SKM-1 treated with dmso at 0.1 percent for 144 hours (cell line): ENCODE measurements around the gene GRID2.
"Not testable (repeated sequence)": the region's sequence is repeated elsewhere in the genome, so short reads cannot be mapped to it uniquely, and the experiment has no call there.

Source experiments
- DNase-seq: peaks from one replicate; lab custom pipeline; 2025; ENCODE audit not compliant: unreplicated experiment; lab: John Stamatoyannopoulos, UW

Gene GRID2

DNA sequence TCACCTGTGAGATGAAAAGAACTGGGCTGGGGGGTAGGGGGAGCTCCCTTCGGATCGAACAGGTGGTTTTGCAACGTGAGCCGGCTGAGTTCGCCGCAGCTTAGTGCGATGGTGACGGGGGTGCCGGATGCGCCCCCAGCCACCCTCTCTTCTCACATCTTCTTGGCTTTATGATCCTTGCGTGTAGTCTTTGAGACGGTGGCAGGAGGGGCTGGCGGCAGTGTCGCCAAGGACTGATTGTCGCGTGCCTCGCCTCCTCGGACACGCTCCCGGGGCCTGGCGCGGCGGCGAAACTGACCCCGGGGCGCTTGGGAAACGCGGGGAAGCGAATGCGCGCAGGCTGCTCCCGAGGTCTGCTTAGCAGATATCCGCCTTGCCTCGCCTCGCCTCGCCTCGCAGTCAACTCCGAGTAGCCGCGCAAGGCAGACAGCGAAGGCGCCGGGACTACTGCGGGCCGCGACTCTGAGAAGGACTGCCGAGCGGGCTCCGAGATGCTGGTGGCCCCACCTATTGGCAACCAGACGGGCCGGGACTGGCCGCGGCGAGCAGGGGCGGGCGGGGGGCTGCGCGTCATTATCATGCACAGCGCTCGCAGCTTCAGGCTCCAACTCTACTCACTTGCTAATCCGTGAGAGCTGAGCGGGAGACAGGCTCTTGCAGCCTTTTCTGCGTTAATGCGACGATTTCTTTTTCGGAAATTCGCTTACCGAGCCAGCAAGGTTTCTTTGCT lies 1.5 kb downstream of the GRID2 start:
- DNase-seq = peak; percentile 15

DNA sequence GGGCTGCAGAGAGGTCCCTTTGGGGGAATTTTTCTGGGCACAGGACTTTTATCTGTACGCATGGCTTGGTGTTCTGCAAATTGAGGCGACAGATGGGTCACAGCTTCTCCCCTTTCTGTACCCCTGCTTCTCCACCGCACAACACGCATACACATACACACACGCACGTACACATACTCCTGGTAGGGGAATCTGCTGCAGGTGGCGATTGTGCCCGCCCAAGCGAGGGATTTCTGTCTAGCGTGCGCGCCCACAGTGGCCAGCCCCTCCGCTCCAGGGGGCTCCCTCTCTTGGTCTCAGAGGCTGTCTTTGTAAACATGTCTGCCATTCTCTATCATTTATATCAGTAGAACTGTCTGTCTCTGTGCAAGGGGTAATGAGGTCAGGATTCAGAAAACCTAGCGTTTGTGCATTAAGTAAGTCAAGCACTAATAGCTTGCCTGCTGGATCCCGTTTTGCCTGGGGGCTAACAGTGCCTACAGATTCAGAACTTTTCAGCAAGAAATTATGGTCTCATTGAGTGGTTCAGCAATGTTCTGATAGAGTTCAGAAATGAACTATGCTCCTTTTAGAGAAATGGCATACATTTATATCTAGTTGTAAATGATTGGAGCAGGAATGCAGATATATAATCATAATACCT lies 2.2 kb downstream of the GRID2 start:
- no peak for DNase-seq

DNA sequence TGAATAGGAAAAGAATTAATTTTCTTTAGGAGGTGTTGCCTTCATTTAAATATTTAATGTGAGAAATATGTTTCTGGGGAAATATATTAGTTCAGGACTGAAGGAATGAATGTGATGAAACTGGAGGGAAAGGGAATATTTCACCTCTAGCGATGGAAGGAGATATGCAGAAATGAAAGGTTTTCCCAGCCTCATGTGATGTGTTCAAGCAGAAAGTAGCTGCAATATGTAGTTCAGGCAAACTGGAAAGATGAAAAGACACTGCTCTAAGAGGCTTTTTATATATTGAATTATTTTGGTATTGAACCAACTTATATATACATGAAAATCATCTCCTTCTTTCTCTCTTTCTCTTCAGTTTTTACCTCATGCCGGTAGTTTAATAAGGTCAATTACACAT lies 3.4 kb downstream of the GRID2 start:
- DNase-seq = no peak

DNA sequence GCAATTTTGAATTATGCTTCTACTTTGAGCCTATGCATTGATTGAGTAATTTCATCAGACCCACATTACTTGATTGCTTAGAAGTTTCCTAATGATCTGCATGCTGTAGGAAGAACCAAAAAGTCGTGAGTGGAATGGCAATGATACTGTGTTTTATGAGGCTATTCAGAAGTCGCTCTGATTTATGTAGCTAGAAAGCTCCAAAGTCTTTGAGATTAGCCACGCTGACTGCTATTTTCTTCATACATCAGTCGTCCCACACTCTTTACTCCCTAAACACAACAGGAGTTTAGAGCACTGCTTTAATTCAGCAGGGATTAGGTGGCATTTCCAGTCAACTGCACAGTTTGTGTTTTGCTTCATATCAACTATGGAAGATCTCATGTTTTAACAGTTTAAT lies 4.1 kb downstream of the GRID2 start:
- no peak for DNase-seq

DNA sequence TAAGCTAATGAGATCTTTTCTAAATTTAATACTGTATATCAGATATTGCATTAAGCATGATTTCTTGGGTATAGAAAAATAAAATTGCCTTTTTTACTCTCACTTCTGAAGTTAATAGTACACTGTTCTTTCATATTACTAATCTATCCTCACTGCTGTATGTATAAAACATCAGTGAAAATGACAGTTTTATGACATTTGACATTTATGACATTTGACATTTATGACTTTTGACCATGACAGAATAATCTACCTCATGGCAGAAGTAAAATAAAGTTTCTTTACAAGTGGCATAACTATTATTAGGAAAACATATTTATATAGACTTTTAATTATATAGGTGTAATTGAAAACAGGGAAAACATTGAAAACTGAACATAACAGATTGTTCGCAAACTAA lies 13.3 kb downstream of the GRID2 start:
- DNase-seq = no peak

DNA sequence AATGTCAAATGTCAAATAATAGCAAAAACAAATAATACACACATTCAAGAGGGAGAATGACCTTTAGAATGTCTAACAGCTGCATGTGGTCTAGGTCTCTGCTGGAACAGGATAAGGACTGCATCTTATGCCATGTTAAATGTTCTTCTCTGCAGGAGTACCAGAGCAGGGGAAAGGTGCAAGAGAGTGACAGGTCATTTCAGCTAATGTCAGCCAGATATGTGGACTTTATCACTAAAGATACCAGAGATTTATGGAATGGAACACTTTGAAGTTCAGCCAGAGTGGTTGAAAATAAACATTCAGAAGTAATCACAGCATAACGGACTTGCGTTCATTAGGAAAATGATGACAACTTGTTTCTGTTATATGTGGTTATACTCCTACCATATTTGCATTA lies 24.3 kb downstream of the GRID2 start:
- DNase-seq = no peak

DNA sequence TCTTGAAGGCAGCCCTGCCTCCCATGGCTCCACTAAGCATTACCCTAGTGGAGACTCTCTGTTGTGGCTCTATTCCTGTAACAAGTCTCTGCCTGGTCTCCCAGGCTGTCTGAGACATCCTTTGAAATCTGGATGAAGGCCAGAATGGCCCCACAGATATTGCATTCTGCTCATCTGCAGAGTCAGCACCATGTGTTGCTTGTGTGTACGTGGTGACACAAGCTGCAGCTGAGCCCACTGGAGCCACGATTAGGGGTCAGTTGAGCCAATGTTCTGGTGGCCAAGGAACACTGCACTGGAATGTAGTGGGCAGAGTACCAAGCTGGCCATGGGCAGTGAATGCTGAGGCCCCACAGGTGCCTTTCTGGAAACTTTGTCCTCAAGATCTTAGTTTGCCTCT lies 29.2 kb downstream of the GRID2 start:
- DNase-seq = no peak

DNA sequence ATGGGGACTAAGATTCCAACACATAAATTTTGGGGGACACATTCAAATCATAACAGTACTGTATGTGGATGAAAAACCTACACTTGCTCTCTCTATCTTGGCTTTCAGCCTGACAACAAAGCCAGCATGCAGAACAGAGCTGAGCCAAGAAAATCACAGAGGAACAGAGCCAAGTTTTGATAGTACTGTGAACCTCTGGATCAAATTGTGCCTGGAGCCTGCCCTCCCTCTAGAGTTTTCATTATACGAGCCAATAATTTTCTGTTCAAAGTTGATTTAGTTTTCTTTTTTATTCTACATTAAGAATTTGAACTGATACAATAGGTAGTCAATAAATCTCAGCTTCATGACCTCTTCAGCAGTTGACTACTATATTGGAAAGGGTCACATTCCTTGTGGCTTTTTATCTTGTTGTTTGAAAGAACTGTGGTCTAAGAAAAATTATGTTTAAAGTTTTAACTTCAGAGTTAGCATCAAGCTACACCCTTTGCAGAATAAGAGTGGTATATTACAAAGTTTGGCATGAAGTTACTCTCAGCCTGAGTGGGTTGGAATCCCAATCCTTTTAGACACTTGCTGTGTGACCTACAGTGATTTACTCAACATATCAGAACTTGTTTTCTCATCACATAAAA lies 31.1 kb downstream of the GRID2 start:
- no peak for DNase-seq

DNA sequence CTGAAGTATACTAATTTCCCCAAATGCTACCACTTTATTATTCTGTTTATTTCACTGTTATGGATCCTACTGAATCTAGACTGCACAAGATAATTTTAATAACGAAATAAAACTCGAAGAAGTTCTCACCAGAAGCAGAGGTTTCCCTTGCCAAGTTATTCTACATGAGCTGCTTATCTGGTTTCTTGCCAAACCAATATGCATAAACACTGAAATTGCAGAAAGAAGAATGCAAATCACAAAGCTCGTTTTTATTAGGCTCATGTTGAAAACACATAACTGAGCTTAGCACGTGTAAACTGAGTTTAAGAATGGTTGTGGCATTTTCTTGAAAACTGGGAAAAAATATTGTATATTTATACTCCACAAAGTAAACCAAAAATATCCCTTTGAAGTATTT lies 35.9 kb downstream of the GRID2 start:
- no peak for DNase-seq

DNA sequence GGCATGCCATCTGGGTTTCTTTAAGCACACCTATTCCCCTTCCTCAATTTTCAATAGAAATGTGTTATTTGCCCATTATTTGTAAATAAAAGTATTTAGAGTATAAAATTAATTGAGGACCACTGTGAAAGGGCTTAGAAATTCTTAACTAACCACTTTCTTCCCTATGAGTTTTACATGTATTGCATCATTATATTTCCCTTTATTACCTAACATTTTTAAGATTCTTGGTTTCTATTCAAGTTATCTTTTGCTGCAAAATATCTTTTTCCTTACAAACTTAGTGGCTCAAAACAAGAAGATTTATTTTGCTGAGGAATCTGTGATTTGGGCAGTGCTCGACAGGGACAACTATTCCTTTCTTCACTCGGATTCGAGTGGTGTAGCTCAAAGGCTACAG lies 40.5 kb downstream of the GRID2 start:
- DNase-seq = no peak

DNA sequence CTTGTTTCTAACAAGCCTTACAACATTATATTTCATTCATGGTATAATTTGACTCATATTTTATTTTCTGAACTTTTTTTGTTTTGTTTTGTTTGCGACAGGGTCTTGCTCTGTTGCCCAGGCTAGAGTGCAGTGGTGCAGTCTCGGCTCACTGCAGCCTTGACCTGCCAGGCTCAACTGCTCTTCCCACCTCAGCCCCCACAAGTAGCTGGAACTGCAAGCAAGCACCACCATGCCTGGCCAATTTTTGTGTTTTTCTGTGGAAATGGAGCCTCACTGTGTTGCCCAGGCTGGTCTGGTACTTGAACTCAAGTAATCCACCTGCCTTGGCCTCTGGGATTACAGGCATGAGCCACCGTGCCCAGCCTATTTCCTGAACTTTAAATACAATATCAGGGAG lies 42.5 kb downstream of the GRID2 start:
- no peak for DNase-seq

DNA sequence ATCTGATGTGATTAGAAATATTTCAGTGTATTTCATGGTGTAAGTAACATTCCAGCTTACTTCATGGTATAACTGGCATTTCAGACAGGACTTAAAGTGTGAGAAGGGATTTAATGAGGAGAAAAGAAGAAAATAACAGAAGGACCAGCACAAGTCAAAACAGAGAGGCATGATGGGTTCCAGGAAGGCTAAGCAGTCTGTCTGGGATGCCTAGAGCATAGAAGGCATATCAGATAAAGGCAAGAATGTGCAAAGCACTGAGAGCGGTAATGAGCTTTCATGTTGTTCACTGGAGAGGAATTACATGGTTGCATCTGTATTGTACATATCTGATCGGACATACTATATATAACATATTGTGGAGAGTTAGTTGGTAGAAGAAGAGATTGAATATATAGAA lies 54.2 kb downstream of the GRID2 start:
- DNase-seq = no peak

DNA sequence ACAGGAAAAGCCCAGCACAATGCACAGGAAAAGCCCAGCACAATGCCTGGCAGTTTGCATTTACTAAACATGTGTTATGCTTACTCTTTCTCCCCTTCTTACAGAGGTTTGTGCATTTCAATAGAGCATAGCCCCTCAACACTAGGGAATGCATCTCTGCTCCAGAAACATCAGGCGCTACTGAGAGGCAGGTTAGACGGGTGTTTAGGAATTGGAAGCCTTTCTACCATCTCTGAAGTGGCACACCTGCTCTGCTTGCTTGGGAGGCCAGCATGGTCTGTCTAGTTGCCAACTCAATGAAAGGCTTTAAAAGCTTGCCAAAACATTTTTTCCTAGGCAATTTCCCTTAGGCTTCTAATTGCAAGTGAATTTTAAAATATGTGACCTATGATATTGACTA lies 55.7 kb downstream of the GRID2 start:
- DNase-seq = no peak

DNA sequence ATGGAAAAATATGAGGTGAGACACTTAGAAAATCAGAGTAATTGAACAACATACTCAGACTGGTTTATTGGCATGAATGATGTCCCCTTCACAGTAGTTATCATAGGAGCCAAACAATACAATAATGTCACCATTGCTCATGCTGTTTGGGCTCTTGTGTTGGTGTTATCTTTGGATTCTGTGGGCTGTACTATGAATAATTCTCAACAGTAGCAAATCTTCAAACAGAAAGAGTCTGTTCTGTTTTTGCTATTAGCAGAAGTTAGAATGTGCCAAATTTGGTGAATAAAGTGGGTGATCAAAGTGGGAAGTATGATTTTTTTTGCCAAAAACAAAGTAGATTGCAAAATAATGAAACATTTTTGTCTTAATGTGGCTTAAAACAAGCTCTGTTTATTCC lies 58.3 kb downstream of the GRID2 start:
- no peak for DNase-seq

DNA sequence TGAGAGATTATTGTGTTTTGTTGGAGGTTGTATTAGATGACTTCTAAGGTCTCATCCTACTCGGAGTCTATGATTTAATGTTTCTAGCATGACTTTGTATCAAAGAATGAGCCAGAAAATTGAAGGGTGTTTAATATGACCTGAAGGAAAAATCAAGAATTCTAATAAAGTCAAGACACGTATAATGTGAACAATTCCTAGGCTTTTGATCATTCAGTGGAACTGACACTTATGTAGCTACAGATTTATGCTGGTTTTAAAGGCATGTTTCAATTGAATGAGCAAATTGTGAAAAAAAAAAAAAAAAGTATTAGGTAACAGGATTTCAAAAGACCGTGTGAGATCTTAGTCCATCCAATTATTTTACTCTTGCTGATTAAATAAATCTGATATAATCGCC lies 64.9 kb downstream of the GRID2 start:
- DNase-seq = no peak

DNA sequence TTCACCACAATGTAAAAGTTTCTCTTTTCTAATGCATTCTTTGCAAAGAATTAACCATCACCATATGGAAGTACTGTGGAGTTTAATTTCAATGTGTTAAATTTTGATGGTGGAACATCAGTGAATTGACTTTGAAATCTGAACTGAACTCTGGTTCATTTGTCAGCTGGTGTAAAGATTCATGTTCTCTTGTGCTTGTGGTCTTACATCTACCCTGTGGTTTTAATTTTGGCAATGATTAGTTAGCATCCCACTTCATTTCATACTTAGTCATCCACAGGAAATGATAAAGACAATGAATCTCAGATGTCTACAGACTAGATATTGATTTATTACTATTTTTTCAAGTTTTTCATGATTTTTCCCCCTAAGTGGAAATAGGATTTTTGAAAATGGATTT lies 77.8 kb downstream of the GRID2 start:
- DNase-seq = no peak

DNA sequence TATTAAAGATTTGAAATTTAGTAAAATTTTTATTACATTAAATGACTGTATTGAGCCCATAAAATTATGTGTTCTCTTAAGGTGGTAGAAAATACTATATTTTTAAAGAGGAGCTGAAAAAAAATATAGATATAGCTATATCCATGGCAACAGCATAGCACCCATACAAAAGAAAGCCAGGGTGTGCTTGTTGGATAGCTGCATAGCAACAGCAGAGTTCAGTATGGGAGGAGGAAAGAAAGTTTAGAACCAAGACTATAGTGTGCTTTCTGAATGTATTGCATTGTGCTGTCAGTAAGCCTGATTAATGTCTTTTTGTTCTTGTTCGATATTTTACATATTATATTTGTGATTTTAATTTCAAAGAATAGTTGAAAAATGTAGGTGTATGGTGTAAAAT lies 78.4 kb downstream of the GRID2 start:
- no peak for DNase-seq

DNA sequence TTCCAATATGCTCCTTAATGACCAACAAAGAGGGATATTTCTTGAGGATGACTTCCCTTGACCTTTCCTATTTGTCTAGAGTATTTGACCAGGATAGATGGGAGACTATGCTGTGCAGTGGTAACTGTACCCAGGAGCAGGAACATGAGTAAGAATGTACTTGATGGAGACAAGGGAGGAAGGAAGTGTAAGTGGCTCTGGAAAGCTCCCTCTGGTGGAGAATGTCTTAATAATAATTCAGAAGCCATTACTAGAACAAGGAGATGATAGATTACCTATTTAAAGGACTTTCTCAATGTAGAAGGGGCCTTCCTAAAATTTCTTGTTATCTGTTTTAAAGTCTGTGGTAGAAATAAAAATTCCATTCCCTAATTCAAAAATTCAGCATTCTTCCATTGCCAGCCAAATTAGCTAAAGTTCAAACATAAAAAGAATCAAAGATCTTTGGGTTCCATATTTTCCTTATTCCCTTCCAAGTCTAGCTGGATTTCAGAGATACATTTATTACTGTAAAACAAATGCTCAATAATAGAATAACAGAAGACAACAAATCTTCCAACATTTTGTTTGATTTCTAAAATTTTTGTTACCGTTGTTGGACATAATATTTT lies 83.8 kb downstream of the GRID2 start:
- DNase-seq = peak; percentile 74

DNA sequence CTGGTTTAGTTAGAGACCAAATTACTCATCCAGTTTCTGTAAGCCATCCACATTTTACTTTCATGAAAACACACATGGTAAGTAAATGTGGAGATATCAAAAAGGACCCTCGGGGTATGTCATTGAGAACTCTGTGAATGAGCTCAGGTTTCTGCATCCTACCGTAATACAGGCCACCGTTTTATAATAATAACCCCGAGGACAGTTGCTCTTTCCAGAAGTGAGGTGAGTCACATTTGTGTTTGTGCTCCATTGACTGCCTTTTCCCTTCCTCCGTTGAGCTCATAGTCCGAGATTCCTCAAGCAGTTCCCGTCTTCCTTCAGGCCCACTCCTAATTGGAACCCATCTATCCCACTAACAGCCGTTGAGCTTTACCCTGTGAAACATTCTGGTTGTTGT lies 95.3 kb downstream of the GRID2 start:
- DNase-seq = no peak

DNA sequence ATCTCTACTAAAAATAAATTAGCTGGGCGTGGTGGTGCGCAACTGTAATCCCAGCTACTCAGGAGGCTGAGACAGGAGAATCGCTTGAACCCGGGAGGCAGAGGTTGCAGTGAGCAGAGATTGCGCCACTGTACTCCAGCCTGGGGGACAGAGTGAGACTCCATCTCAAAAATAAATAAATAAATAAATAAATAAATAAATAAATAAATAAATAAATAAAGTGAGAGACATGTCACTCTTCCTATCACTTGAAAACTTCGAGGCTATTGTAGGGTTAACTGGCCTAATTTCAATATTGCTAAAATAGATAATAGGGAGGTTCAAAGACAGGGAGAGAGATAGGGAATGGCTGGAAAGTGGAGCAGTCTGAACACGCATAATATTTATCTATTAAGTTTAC lies 99.8 kb downstream of the GRID2 start:
- not testable (repeated sequence) for DNase-seq

DNA sequence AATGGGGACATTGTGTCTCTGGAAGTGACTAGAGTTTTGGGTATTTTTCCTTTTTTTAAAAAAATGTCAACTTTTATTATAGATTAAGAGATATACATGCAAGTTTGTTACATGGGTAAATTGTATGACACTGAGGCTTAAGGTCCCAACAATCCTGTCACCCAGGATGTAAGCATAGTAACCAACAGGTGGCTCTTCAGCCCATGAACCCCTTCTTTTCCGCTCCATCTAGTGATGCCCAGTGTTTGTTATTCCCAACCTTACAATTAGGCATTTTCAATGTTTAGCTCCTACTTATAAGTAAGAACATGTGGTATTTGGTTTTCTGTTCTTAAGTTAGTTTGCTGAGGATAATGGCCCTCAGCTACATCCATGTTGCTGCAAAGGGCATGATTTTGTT lies 102.7 kb downstream of the GRID2 start:
- no peak for DNase-seq

DNA sequence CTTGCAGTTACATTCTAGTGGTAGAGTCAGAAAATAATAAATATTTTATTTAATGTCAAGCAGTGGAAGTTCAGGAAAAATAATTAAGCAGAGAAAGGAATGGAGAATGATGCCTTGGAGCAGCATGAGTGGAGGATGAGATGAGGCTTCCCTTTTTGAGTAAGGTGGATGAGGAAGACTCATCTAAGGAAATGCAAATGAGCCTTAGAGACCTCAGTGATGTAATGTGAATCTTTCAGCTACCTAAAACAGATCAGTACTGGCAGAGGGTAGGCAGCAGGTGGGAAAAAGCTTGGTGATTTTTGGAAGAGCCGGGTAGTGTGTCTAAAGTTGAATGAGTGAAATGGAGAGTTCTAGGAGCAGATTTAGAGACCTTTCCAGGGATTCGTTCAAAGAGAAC lies 118.2 kb downstream of the GRID2 start:
- DNase-seq = no peak
